ENCODE data around the gene PLXNB1. TPM values are rescaled to one million over a fixed set of nuclear protein-coding genes. Genes with fewer than 3 reads are reported as not detected.

PLXNB1 gene
- total and polyA plus RNA-seq, 2 experiments from 2014 or later, result 49.0 to 144 TPM

DNA sequence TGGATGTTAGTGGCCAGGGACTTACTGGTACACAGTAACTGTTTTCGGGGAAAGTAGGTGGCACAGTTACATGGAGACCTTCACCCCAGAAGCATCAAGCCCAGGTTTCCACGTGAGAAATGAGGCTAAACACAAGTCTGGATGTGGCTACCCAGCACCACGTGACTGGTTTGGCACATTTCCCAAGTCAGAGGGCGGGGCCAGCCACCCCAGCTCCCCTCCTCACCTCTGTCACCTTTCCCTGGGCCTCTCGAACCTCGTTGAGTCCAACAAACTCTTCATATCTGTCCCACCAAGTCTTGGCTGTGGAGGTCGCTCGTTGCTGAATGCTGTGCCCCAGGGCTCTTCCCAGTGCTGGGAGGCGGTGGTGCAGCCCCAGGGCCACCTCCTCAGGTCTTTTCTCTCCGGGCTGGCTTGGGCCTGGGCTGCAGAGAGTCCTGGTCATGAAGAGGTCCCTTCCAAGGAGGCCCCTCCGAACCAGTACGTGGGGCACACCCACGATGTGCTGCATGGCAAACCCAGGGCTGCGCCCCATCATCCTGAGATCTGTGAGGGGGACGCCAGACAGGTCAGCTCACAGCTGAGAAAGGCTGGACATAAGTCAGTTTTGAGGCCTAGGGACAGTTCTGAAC is 4.8 kb upstream of the PLXNB1 start:
- peaks cover 10% of the 10 kb centered on the region for H3K36me3 ChIP-seq (ENCODE audit: insufficient read depth)
- peaks cover 32% of the 10 kb centered on the region for H3K79me2 ChIP-seq (replicated peaks; ENCODE audit: insufficient read depth)
- no peak overlapping the region for H3K4me3 ChIP-seq
- no peak overlapping the region for H3K4me3 Mint-ChIP-seq
- H4K20me1 ChIP-seq (replicated peaks; ENCODE audit: insufficient read depth), result no peaks in the 10 kb centered on the region
- no peaks in the 10 kb centered on the region for H3K9me3 Mint-ChIP-seq
- peaks cover 47% of the 10 kb centered on the region for H3F3A ChIP-seq (replicated peaks; ENCODE audit: low read depth)
- no peaks in the 10 kb centered on the region for H3K9me2 ChIP-seq (ENCODE audit: insufficient read depth)
- peaks cover 7% of the 10 kb centered on the region for H3K27me3 Mint-ChIP-seq (ENCODE audit: insufficient read depth, low read depth, poor library complexity)
- H3K27ac Mint-ChIP-seq, result no peak overlapping the region
- DNase-seq (ENCODE audit: low spot score) (no peak), ATAC-seq (no peak)
- peaks cover 33% of the 10 kb centered on the region for H3K4me1 Mint-ChIP-seq
- TF ChIP-seq CREB1 (CRISPR knock-in tag; IDR thresholded peaks at IDR 0.05; ENCODE audit: low read depth) (no peak), ZNF114 (CRISPR knock-in tag; IDR thresholded peaks at IDR 0.05) (no peak), CTCF (conservative IDR thresholded peaks at IDR 0.05; ENCODE audit: low read depth in 2 of 2) (no peak), EZH2 (IDR thresholded peaks at IDR 0.05; ENCODE audit: low read depth, unreplicated experiment) (no peak), REST (IDR thresholded peaks at IDR 0.05; ENCODE audit: unreplicated experiment) (no peak), POLR2AphosphoS5 (IDR thresholded peaks at IDR 0.05; ENCODE audit: low read depth) (no peak), STAT1 (IDR thresholded peaks at IDR 0.05; ENCODE audit: unreplicated experiment) (no peak), ZNF331 (CRISPR knock-in tag; IDR thresholded peaks at IDR 0.05; ENCODE audit: low read depth) (no peak), NANOG (IDR thresholded peaks at IDR 0.05; ENCODE audit: borderline replicate concordance) (no peak), EZH2phosphoT487 (IDR thresholded peaks at IDR 0.05; ENCODE audit: unreplicated experiment) (no peak), JUNB (IDR thresholded peaks at IDR 0.05; ENCODE audit: unreplicated experiment) (no peak)
- TF ChIP-seq, protein P1, sequence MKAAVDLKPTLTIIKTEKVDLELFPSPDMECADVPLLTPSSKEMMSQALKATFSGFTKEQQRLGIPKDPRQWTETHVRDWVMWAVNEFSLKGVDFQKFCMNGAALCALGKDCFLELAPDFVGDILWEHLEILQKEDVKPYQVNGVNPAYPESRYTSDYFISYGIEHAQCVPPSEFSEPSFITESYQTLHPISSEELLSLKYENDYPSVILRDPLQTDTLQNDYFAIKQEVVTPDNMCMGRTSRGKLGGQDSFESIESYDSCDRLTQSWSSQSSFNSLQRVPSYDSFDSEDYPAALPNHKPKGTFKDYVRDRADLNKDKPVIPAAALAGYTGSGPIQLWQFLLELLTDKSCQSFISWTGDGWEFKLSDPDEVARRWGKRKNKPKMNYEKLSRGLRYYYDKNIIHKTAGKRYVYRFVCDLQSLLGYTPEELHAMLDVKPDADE (IDR thresholded peaks at IDR 0.05), result no peak
- TF ChIP-seq, protein P2, sequence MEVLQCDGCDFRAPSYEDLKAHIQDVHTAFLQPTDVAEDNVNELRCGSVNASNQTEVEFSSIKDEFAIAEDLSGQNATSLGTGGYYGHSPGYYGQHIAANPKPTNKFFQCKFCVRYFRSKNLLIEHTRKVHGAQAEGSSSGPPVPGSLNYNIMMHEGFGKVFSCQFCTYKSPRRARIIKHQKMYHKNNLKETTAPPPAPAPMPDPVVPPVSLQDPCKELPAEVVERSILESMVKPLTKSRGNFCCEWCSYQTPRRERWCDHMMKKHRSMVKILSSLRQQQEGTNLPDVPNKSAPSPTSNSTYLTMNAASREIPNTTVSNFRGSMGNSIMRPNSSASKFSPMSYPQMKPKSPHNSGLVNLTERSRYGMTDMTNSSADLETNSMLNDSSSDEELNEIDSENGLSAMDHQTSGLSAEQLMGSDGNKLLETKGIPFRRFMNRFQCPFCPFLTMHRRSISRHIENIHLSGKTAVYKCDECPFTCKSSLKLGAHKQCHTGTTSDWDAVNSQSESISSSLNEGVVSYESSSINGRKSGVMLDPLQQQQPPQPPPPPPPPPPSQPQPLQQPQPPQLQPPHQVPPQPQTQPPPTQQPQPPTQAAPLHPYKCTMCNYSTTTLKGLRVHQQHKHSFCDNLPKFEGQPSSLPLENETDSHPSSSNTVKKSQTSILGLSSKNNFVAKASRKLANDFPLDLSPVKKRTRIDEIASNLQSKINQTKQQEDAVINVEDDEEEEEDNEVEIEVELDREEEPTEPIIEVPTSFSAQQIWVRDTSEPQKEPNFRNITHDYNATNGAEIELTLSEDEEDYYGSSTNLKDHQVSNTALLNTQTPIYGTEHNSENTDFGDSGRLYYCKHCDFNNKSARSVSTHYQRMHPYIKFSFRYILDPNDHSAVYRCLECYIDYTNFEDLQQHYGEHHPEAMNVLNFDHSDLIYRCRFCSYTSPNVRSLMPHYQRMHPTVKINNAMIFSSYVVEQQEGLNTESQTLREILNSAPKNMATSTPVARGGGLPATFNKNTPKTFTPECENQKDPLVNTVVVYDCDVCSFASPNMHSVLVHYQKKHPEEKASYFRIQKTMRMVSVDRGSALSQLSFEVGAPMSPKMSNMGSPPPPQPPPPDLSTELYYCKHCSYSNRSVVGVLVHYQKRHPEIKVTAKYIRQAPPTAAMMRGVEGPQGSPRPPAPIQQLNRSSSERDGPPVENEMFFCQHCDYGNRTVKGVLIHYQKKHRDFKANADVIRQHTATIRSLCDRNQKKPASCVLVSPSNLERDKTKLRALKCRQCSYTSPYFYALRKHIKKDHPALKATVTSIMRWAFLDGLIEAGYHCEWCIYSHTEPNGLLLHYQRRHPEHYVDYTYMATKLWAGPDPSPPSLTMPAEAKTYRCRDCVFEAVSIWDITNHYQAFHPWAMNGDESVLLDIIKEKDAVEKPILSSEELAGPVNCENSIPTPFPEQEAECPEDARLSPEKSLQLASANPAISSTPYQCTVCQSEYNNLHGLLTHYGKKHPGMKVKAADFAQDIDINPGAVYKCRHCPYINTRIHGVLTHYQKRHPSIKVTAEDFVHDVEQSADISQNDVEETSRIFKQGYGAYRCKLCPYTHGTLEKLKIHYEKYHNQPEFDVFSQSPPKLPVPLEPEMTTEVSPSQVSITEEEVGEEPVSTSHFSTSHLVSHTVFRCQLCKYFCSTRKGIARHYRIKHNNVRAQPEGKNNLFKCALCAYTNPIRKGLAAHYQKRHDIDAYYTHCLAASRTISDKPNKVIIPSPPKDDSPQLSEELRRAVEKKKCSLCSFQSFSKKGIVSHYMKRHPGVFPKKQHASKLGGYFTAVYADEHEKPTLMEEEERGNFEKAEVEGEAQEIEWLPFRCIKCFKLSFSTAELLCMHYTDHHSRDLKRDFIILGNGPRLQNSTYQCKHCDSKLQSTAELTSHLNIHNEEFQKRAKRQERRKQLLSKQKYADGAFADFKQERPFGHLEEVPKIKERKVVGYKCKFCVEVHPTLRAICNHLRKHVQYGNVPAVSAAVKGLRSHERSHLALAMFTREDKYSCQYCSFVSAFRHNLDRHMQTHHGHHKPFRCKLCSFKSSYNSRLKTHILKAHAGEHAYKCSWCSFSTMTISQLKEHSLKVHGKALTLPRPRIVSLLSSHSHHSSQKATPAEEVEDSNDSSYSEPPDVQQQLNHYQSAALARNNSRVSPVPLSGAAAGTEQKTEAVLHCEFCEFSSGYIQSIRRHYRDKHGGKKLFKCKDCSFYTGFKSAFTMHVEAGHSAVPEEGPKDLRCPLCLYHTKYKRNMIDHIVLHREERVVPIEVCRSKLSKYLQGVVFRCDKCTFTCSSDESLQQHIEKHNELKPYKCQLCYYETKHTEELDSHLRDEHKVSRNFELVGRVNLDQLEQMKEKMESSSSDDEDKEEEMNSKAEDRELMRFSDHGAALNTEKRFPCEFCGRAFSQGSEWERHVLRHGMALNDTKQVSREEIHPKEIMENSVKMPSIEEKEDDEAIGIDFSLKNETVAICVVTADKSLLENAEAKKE (CRISPR knock-in tag; IDR thresholded peaks at IDR 0.05), result no peak
- H3K4me1 ChIP-seq (ENCODE audit: insufficient read depth), result peaks cover 17% of the 10 kb centered on the region
- H3K27me3 ChIP-seq (ENCODE audit: insufficient read depth), result no peaks in the 10 kb centered on the region
- no peak overlapping the region for H3K4me2 ChIP-seq
- H2AFZ ChIP-seq, result no peak overlapping the region
- no peak overlapping the region for H3K27ac ChIP-seq (ENCODE audit: low read depth)
- H3K36me3 Mint-ChIP-seq (ENCODE audit: low read depth), result peaks cover 41% of the 10 kb centered on the region

Data from GM23338 (cell line).